Measurements from ENCODE around the gene UGGT1.

The UGGT1 gene

DNA sequence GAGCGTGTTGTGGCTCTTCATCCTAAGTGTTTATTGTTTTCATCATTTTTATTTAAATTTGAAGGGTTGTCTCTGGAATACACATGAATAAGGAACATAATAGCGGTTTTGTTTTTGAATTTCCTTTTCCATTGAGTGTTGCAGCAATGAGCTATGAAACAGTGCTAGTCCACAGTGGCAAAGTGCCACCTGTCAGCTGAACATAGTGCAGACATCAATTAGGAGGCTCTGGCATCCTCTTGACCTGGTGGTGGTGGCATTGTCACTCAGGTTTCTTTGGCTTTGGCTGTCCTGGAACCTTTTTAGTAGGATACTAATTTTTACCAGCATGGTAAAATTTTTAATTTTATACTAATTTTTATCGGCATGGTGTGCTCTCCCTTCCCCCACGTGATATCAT is 63.2 kb downstream of the UGGT1 start:
- no peak overlapping the region for H3K27ac Mint-ChIP-seq
- no peak for DNase-seq (ENCODE audit: low spot score)

DNA sequence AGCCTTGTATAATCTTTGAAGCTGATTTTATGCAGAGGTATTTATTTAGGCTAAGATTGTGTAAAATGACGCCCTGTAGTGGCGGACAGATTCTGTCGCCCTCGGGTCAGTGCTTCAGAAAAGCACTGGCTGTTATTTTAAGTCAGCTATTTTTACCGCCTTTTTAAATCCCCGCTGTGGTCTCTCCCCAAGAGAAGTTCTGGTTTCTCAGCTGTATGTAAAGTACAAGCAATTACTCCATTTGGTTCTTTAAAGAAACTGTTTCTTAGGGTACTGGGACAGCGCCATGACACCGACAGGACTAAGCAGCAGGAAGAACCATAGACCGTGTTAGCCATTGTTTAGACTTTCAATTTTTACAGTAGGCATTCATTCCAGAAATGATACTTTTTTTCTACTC is 65.0 kb downstream of the UGGT1 start:
- Mint-ChIP-seq H3K27ac (no peak overlapping the region), H3K4me3 (no peak overlapping the region), H3K9me3 (no peaks in the 10 kb centered on the region), H3K27me3 (ENCODE audit: low read depth) (no peaks in the 10 kb centered on the region), H3K36me3 (ENCODE audit: low read depth) (peaks cover 44% of the 10 kb centered on the region), H3K4me1 (ENCODE audit: low read depth) (peaks cover 3% of the 10 kb centered on the region)
- no peak for DNase-seq (ENCODE audit: low spot score)

More for the DNA sequence above, 63.2 kb downstream of the UGGT1 start:
- H3K36me3 Mint-ChIP-seq (ENCODE audit: low read depth) = peaks cover 39% of the 10 kb centered on the region
- no peaks in the 10 kb centered on the region for H3K9me3 Mint-ChIP-seq
- H3K4me1 Mint-ChIP-seq (ENCODE audit: low read depth) = peaks cover 3% of the 10 kb centered on the region
- H3K4me3 Mint-ChIP-seq = no peak overlapping the region
- no peaks in the 10 kb centered on the region for H3K27me3 Mint-ChIP-seq (ENCODE audit: low read depth)

DNA sequence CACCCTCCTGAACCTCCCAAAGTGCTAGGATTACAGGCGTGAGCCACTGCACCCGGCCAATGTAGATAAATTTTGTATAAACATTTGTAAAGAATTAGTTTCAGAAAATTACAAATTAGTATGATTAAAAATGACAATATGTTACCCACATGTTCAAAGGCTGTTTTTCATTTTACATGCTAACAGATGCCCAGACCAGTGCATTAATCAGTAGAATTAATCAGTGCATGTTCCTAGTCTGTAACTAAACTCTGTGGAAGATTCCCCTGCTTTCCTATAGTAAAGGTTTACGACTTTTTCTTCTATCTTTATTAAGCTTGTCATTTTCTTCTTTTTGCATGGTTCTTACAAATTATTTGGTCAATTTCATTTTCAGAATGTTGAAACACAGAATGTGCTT is 65.8 kb downstream of the UGGT1 start:
- no peaks in the 10 kb centered on the region for H3K9me3 Mint-ChIP-seq
- H3K27me3 Mint-ChIP-seq (ENCODE audit: low read depth) = no peaks in the 10 kb centered on the region
- H3K4me3 Mint-ChIP-seq = no peak overlapping the region
- H3K4me1 Mint-ChIP-seq (ENCODE audit: low read depth) = peaks cover 3% of the 10 kb centered on the region
- H3K27ac Mint-ChIP-seq = no peak overlapping the region
- DNase-seq (ENCODE audit: low spot score) = no peak
- peaks cover 45% of the 10 kb centered on the region for H3K36me3 Mint-ChIP-seq (ENCODE audit: low read depth)

DNA sequence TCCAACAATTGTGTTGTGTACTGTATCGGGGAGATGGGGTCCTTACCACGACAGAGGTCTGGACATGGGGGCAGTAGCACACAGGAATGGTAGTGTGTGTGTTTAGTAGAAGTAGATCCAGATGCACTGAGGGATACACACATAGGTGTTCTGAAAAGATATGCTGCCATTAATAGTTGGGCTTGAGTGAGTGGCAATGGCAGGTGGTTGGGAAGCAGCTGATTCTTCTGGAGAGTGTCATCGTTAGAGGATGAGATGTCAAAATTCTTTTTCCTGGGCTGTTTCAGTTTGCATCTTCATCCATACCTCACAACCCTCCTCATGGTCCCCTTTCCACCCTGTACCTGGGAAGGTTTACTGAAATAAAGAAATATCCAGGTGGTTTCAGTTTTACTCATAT is 66.6 kb downstream of the UGGT1 start:
- Mint-ChIP-seq H3K27ac (no peak overlapping the region), H3K9me3 (no peaks in the 10 kb centered on the region), H3K4me1 (ENCODE audit: low read depth) (peaks cover 3% of the 10 kb centered on the region), H3K36me3 (ENCODE audit: low read depth) (peaks cover 48% of the 10 kb centered on the region), H3K4me3 (no peak overlapping the region), H3K27me3 (ENCODE audit: low read depth) (no peaks in the 10 kb centered on the region)
- DNase-seq (ENCODE audit: low spot score) = no peak

DNA sequence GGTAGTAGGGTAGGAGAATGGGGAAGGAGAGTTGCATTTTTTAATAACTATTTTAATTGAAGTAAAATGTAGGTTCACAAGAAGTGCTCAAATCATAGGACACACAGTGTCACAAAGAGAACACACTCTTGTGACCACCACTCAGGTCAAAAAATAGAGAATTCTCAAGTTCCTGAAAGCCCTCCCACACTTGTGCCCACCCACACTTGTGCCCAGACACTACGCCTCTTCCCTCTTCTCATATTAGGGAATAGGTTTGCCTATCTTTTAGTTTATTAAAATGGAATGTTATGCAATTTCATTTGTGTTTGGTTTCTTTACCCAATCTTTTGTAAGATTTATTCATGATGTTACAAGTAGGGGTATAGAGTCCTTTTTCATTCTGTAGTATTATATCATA is 67.2 kb downstream of the UGGT1 start:
- peaks cover 49% of the 10 kb centered on the region for H3K36me3 Mint-ChIP-seq (ENCODE audit: low read depth)
- H3K9me3 Mint-ChIP-seq = no peaks in the 10 kb centered on the region
- H3K27ac Mint-ChIP-seq = no peak overlapping the region
- H3K27me3 Mint-ChIP-seq (ENCODE audit: low read depth) = no peaks in the 10 kb centered on the region
- H3K4me1 Mint-ChIP-seq (ENCODE audit: low read depth) = peaks cover 3% of the 10 kb centered on the region
- DNase-seq (ENCODE audit: low spot score) = no peak
- no peak overlapping the region for H3K4me3 Mint-ChIP-seq

DNA sequence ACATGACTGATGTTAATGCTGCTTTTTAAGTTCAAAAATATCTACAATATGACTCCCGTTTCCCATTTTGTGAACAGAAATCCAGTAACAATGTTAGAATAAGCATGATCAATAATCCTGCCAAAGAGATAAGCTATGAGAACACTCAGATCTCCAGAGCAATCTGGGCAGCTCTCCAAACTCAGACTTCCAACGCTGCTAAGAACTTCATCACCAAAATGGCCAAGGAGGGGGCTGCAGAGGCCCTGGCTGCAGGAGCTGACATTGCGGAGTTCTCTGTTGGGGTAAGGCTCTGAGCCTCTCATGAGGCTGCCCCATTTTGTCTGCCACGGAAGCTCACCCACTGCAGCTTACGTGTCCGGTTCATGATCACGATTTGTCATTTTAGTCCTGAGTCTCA is 68.4 kb downstream of the UGGT1 start:
- peaks cover 46% of the 10 kb centered on the region for H3K36me3 Mint-ChIP-seq (ENCODE audit: low read depth)

DNA sequence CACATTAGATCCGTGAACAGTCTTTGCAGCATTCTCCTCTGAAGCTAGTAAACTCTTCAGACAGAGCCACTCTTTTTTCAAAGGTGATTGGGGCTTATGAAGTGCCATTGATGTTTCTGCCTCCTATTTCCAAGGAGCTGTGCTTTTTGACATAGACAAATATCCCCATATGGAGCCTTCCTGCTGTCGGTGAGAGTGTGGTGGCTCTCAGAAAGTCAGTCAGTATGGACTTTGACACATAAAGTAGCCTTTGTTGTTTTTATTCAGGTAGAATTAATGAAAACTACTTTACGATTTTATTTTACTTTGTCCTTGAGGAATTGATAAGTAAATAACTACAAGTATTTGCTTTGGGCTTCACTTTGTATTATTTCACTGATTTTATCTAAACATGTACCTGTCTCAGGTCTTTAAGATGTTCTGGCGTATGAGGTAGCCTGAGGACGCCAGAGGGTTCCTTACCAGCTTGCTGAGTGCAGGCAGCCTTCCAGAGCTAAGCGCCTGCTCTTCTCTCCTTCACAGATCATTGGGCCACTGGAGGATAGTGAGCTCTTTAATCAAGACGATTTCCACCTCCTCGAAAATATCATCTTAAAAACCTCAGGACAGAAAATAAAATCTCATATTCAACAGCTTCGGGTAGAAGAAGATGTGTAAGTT is 69.7 kb downstream of the UGGT1 start:
- H3K4me1 Mint-ChIP-seq (ENCODE audit: low read depth) = peaks cover 3% of the 10 kb centered on the region
- H3K27me3 Mint-ChIP-seq (ENCODE audit: low read depth) = no peaks in the 10 kb centered on the region
- H3K27ac Mint-ChIP-seq = no peak overlapping the region
- H3K9me3 Mint-ChIP-seq = no peaks in the 10 kb centered on the region
- no peak overlapping the region for H3K4me3 Mint-ChIP-seq
- no peak for DNase-seq (ENCODE audit: low spot score)
- peaks cover 42% of the 10 kb centered on the region for H3K36me3 Mint-ChIP-seq (ENCODE audit: low read depth)

More for the DNA sequence above, 68.4 kb downstream of the UGGT1 start:
- no peaks in the 10 kb centered on the region for H3K9me3 Mint-ChIP-seq
- DNase-seq (ENCODE audit: low spot score) = no peak
- peaks cover 3% of the 10 kb centered on the region for H3K4me1 Mint-ChIP-seq (ENCODE audit: low read depth)
- H3K27me3 Mint-ChIP-seq (ENCODE audit: low read depth) = no peaks in the 10 kb centered on the region
- no peak overlapping the region for H3K4me3 Mint-ChIP-seq
- H3K27ac Mint-ChIP-seq = no peak overlapping the region

DNA sequence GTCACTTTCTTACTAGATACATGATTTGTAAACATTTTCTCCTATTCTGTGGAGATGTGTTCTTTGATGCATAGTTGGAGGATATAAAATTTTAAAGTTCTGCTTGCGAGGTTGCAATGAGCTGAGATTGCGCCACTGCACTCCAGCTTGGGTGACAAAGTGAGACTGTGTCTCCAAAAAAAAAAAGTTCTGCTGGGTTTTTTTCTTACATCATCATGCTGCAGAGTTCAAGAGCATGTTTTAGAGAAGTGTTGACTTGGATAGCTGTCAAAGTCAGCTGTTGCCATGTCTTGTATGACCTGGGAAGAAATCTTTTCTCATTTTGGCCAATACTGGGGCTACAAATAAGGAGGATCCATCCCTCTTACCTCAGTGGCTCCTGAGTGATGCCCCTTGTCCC is 71.3 kb downstream of the UGGT1 start:
- DNase-seq (ENCODE audit: low spot score) = no peak
- Mint-ChIP-seq H3K27me3 (ENCODE audit: low read depth) (no peaks in the 10 kb centered on the region), H3K9me3 (no peaks in the 10 kb centered on the region), H3K36me3 (ENCODE audit: low read depth) (peaks cover 47% of the 10 kb centered on the region), H3K27ac (no peak overlapping the region), H3K4me1 (ENCODE audit: low read depth) (peaks cover 10% of the 10 kb centered on the region), H3K4me3 (no peak overlapping the region)

DNA sequence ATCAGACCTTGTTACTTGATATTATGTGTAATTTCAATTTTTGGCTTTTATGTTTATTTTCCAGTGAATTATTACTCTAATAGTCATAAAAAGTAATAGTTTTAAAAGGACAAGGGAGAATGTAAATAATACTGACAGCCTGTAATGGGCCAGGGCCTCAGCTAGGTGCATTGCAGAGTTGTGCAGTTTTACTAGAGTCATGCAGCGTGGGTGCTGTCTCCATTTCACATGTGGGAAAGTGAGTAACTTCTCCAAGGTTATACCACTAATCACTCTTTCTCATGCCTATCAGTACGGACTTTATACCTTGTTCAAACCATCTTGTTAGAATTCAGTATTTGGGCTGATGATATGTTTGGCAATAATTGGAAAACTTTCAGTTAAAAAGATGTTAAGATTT is 73.3 kb downstream of the UGGT1 start:
- peaks cover 22% of the 10 kb centered on the region for H3K4me1 Mint-ChIP-seq (ENCODE audit: low read depth)
- no peak for DNase-seq (ENCODE audit: low spot score)
- no peaks in the 10 kb centered on the region for H3K27me3 Mint-ChIP-seq (ENCODE audit: low read depth)
- H3K36me3 Mint-ChIP-seq (ENCODE audit: low read depth) = peaks cover 52% of the 10 kb centered on the region
- no peaks in the 10 kb centered on the region for H3K9me3 Mint-ChIP-seq
- no peak overlapping the region for H3K4me3 Mint-ChIP-seq
- H3K27ac Mint-ChIP-seq = no peak overlapping the region

DNA sequence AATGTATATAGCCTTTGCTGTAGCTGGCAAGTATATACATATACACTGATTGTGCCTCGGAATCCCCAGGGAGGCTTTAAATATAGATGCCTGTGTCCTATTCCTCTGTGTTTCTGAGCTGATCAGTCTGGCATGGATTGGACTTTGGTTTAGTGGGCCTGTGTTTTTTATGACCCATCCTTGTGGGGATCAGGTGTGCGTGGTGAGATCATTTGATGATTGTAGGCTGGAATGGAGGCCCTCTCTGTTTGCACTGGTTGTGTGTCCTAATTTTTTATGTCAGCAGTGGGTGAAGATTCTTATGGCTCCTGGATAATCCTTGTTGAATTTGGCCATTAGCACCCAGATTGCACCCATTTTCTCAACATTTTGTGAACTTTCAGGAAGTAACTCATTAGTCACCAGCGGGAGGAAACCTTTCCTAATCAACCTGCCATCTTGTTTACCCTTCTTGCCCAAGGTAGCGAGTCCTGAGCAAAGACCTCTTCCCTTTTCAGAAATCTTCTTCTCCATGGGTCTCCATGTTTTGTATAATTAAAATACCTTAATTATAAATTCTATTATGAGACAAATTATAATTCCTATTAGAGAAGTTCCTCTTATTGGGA is 75.8 kb downstream of the UGGT1 start:
- H3K36me3 Mint-ChIP-seq (ENCODE audit: low read depth) = peaks cover 55% of the 10 kb centered on the region
- no peaks in the 10 kb centered on the region for H3K9me3 Mint-ChIP-seq
- no peak for DNase-seq (ENCODE audit: low spot score)
- H3K27ac Mint-ChIP-seq = no peak overlapping the region
- no peak overlapping the region for H3K4me3 Mint-ChIP-seq
- no peaks in the 10 kb centered on the region for H3K27me3 Mint-ChIP-seq (ENCODE audit: low read depth)
- peaks cover 25% of the 10 kb centered on the region for H3K4me1 Mint-ChIP-seq (ENCODE audit: low read depth)

DNA sequence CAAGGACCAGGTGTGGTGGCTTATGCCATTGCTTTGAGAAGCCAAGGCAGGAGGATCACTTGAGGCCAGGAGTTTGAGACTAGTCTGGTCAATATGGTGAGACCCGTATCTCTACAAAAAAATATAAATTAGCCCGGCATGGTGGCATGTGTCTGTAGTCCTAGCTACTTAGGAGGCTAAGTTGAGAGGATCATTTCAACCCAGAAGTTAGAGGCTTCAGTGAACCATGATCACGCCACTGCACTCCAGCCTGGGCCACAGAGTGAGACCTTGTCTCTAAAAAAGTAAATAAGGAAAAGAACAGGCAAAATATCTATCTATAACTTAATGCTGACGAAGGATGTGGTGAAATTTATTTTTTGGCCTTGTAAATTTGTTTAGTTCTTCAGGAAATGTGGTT is 78.1 kb downstream of the UGGT1 start:
- H3K4me3 Mint-ChIP-seq = no peak overlapping the region
- no peak overlapping the region for H3K27ac Mint-ChIP-seq
- no peaks in the 10 kb centered on the region for H3K27me3 Mint-ChIP-seq (ENCODE audit: low read depth)
- DNase-seq (ENCODE audit: low spot score) = no peak
- peaks cover 25% of the 10 kb centered on the region for H3K4me1 Mint-ChIP-seq (ENCODE audit: low read depth)
- H3K9me3 Mint-ChIP-seq = no peaks in the 10 kb centered on the region
- H3K36me3 Mint-ChIP-seq (ENCODE audit: low read depth) = peaks cover 68% of the 10 kb centered on the region

DNA sequence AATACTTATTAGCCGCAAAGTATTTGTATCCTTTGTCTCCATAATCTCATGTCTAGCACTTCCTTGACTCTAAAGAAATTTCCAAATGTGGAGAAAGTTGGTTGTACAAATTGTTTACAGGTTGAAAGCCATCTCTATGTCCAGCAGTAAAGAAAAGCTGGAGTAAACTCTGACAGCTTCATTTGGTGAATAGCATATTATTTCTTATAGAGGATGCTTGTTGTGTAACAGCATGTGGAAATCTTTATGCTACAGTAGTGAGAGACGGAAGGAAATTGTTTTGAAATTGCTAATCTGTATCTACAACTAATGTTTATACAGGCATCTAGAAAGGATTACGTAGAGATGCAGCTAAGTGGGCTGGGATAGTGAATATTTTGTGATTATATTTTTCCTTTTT is 78.5 kb downstream of the UGGT1 start:
- DNase-seq (ENCODE audit: low spot score) = no peak
- Mint-ChIP-seq H3K9me3 (no peaks in the 10 kb centered on the region), H3K36me3 (ENCODE audit: low read depth) (peaks cover 69% of the 10 kb centered on the region), H3K27me3 (ENCODE audit: low read depth) (no peaks in the 10 kb centered on the region), H3K27ac (peak overlapping the region; percentile 49), H3K4me3 (no peak overlapping the region), H3K4me1 (ENCODE audit: low read depth) (peaks cover 25% of the 10 kb centered on the region)

DNA sequence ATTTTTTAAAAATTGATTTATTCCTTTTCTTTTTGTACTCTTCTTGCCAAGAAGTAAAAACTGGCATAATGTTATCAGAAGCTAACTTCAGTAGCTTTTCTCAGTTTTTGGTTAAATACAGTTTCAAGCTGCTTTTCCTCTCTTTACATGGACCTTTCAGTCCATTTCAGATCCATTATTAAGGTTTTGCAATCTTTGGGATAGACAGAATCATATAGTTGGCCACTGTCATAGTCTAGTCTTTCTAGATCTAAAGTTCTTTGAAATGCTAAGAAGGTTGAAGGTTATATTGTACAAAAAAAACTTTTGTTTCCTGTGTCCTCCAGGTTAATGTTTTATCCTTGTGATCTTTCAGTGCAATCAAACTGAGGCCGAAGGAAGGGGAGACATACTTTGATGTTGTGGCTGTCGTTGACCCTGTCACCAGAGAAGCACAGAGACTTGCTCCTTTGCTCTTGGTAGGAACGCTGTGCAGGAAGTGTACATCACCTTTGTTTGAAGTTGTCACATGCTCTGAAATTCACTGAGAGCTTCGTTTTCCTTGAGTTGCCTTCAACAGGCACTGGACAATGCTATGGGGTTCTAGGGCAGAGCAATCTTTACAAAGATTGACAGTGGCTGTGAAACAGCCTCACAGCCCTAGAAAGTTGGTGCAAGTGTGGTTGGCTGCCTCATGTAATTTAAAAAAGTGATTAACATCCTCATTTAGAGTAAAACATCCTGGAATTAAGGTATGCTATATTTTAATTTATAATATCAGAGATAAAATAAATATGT is 79.1 kb downstream of the UGGT1 start:
- no peak overlapping the region for H3K4me3 Mint-ChIP-seq
- DNase-seq (ENCODE audit: low spot score) = no peak
- no peaks in the 10 kb centered on the region for H3K9me3 Mint-ChIP-seq
- H3K4me1 Mint-ChIP-seq (ENCODE audit: low read depth) = peaks cover 25% of the 10 kb centered on the region
- H3K27me3 Mint-ChIP-seq (ENCODE audit: low read depth) = no peaks in the 10 kb centered on the region
- H3K27ac Mint-ChIP-seq = no peak overlapping the region
- H3K36me3 Mint-ChIP-seq (ENCODE audit: low read depth) = peaks cover 72% of the 10 kb centered on the region

DNA sequence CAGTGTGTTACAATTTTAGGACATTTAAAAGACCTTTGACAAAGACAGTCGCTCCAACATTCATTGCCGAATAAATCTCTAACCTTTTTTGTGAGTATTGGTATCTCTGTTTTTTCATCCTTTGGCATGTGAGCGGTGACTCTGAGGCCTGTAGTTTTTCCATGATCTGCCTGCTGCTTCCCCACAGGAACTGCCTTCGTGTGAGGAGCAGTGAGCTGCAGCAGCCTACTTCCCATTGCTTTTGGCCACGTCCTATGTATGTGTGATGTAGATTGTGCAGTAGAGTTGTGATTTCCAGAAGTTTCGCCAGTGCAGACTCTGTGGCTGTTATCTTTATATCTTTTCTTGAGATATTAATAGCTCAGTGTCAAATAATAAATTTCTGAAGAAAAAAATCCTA is 79.8 kb downstream of the UGGT1 start:
- H3K27ac Mint-ChIP-seq = no peak overlapping the region
- H3K9me3 Mint-ChIP-seq = no peaks in the 10 kb centered on the region
- no peak overlapping the region for H3K4me3 Mint-ChIP-seq
- no peaks in the 10 kb centered on the region for H3K27me3 Mint-ChIP-seq (ENCODE audit: low read depth)
- H3K4me1 Mint-ChIP-seq (ENCODE audit: low read depth) = peaks cover 25% of the 10 kb centered on the region
- H3K36me3 Mint-ChIP-seq (ENCODE audit: low read depth) = peaks cover 78% of the 10 kb centered on the region
- no peak for DNase-seq (ENCODE audit: low spot score)

Measured in T-helper 2 cell treated with Interferon-gamma antibody and Interleukin-4, amounts not matched to agents 5 μg/mL and 100 μg/mL, for 36 hours (primary cell).